Memory B cell (primary cell): ENCODE data around the gene SCAMP2.

ENCODE experiments used
- ATAC-seq: fragments of 150-1000 bp; cut with Tn5 transposase; 2 replicates; pipeline ENCODE4 v1.10.0; 2021; ENCODE audit warnings: low read depth, mild to moderate bottlenecking, moderate library complexity
- DNase-seq, 2 donors: peaks; one replicate each; pipeline ENCODE4 v3.0.0; 2022; ENCODE audit warnings: low spot score in 2 of 2
- H3K27ac Mint-ChIP-seq: one replicate; pipeline ENCODE4 v1.8.0; 2022; ENCODE audit warnings: mild to moderate bottlenecking, moderate library complexity, mixed read lengths
- H3K27me3 Mint-ChIP-seq: one replicate; pipeline ENCODE4 v1.8.0; 2022; ENCODE audit warnings: mixed read lengths
- H3K36me3 Mint-ChIP-seq: one replicate; pipeline ENCODE4 v1.8.0; 2022; ENCODE audit warnings: mild to moderate bottlenecking, mixed read lengths
- H3K4me1 Mint-ChIP-seq: one replicate; pipeline ENCODE4 v1.8.0; 2022; ENCODE audit warnings: mixed read lengths
- H3K4me3 Mint-ChIP-seq: one replicate; pipeline ENCODE4 v1.8.0; 2022; ENCODE audit warnings: mild to moderate bottlenecking, moderate library complexity, mixed read lengths
- H3K9me3 Mint-ChIP-seq: one replicate; pipeline ENCODE4 v1.8.0; 2022; ENCODE audit warnings: mixed read lengths

SCAMP2 gene

GRCh38 chr15:74832826-74833225 is 40.3 kb downstream of the SCAMP2 start:
- H3K27me3 Mint-ChIP-seq, result peaks cover 2% of the 10 kb centered on the region
- H3K9me3 Mint-ChIP-seq, result no peaks in the 10 kb centered on the region

GRCh38 chr15:74831813-74832495 is 41.2 kb downstream of the SCAMP2 start:
- DNase-seq (no peak), ATAC-seq (no peak)
- Mint-ChIP-seq H3K27me3 (peaks cover 4% of the 10 kb centered on the region), H3K27ac (no peak overlapping the region), H3K4me3 (no peak overlapping the region), H3K4me1 (peaks cover 8% of the 10 kb centered on the region), H3K9me3 (no peaks in the 10 kb centered on the region), H3K36me3 (no peaks in the 10 kb centered on the region)

More at GRCh38 chr15:74832826-74833225, 40.3 kb downstream of the SCAMP2 start:
- DNase-seq, result no peak
- ATAC-seq, result no peak
- Mint-ChIP-seq H3K36me3 (no peaks in the 10 kb centered on the region), H3K4me3 (no peak overlapping the region), H3K4me1 (peaks cover 8% of the 10 kb centered on the region), H3K27ac (no peak overlapping the region)

- H3K4me1 Mint-ChIP-seq, result peaks cover 11% of the 10 kb centered on the region
Measured at GRCh38 chr15:74830868-74831267, 42.3 kb downstream of the SCAMP2 start.

GRCh38 chr15:74829991-74830390 is 43.2 kb downstream of the SCAMP2 start:
- DNase-seq (no peak), ATAC-seq (no peak)
- H3K4me1 Mint-ChIP-seq, result peaks cover 9% of the 10 kb centered on the region
- no peak overlapping the region for H3K27ac Mint-ChIP-seq
- no peaks in the 10 kb centered on the region for H3K36me3 Mint-ChIP-seq
- no peaks in the 10 kb centered on the region for H3K9me3 Mint-ChIP-seq
- H3K27me3 Mint-ChIP-seq, result peaks cover 4% of the 10 kb centered on the region
- no peak overlapping the region for H3K4me3 Mint-ChIP-seq

More at GRCh38 chr15:74830868-74831267, 42.3 kb downstream of the SCAMP2 start:
- DNase-seq (no peak), ATAC-seq (no peak)
- H3K36me3 Mint-ChIP-seq, result no peaks in the 10 kb centered on the region
- peaks cover 4% of the 10 kb centered on the region for H3K27me3 Mint-ChIP-seq
- H3K9me3 Mint-ChIP-seq, result no peaks in the 10 kb centered on the region
- no peak overlapping the region for H3K27ac Mint-ChIP-seq
- H3K4me3 Mint-ChIP-seq, result no peak overlapping the region

- Mint-ChIP-seq H3K4me3 (no peak overlapping the region), H3K9me3 (no peaks in the 10 kb centered on the region), H3K27ac (no peak overlapping the region), H3K4me1 (peaks cover 11% of the 10 kb centered on the region), H3K36me3 (no peaks in the 10 kb centered on the region), H3K27me3 (peaks cover 4% of the 10 kb centered on the region)
- DNase-seq, result no peak
- no peak for ATAC-seq
Measured at GRCh38 chr15:74829486-74829885, 43.7 kb downstream of the SCAMP2 start.

- Mint-ChIP-seq H3K36me3 (no peaks in the 10 kb centered on the region), H3K4me3 (no peak overlapping the region), H3K9me3 (no peaks in the 10 kb centered on the region), H3K27ac (no peak overlapping the region), H3K4me1 (peaks cover 11% of the 10 kb centered on the region), H3K27me3 (peaks cover 4% of the 10 kb centered on the region)
- no peak for ATAC-seq
- DNase-seq, result no peak
Measured at GRCh38 chr15:74828835-74829234, 44.3 kb downstream of the SCAMP2 start.

GRCh38 chr15:74827614-74828013 is 45.6 kb downstream of the SCAMP2 start:
- ATAC-seq (no peak), DNase-seq (no peak)
- Mint-ChIP-seq H3K27me3 (peaks cover 4% of the 10 kb centered on the region), H3K4me1 (peaks cover 6% of the 10 kb centered on the region), H3K4me3 (no peak overlapping the region), H3K36me3 (no peaks in the 10 kb centered on the region), H3K27ac (no peak overlapping the region), H3K9me3 (no peaks in the 10 kb centered on the region)

GRCh38 chr15:74826921-74827320 is 46.2 kb downstream of the SCAMP2 start:
- Mint-ChIP-seq H3K27me3 (peaks cover 4% of the 10 kb centered on the region), H3K27ac (no peak overlapping the region)
- no peak for ATAC-seq

GRCh38 chr15:74826364-74826819 is 46.8 kb downstream of the SCAMP2 start, which contains the start of gene CPLX3:
Gene CPLX3 (plus strand): TSS chr15:74826627. CDS start chr15:74826704, 77 bp downstream.
- Mint-ChIP-seq H3K4me3 (no peak within 1 kb of the TSS), H3K27me3 (peaks cover 4% of the 10 kb centered on the region), H3K4me1 (peaks cover 10% of the 10 kb centered on the region), H3K9me3 (no peaks in the 10 kb centered on the region), H3K27ac (no peak within 1 kb of the TSS), H3K36me3 (no peaks in the 10 kb centered on the region)
- peak; percentile 67 for ATAC-seq
- peak; percentile 40 to 63 for DNase-seq

More at GRCh38 chr15:74826921-74827320, 46.2 kb downstream of the SCAMP2 start:
- DNase-seq, result no peak
- peaks cover 6% of the 10 kb centered on the region for H3K4me1 Mint-ChIP-seq
- H3K9me3 Mint-ChIP-seq, result no peaks in the 10 kb centered on the region
- no peaks in the 10 kb centered on the region for H3K36me3 Mint-ChIP-seq
- H3K4me3 Mint-ChIP-seq, result no peak overlapping the region

GRCh38 chr15:74825866-74826265 is 47.3 kb downstream of the SCAMP2 start:
- ATAC-seq, result no peak
- no peak for DNase-seq
- Mint-ChIP-seq H3K27ac (no peak overlapping the region), H3K36me3 (no peaks in the 10 kb centered on the region), H3K4me1 (peaks cover 15% of the 10 kb centered on the region), H3K4me3 (no peak overlapping the region), H3K27me3 (peaks cover 4% of the 10 kb centered on the region), H3K9me3 (no peaks in the 10 kb centered on the region)

GRCh38 chr15:74824976-74825375 is 48.2 kb downstream of the SCAMP2 start:
- no peak overlapping the region for H3K27ac Mint-ChIP-seq
- peaks cover 4% of the 10 kb centered on the region for H3K27me3 Mint-ChIP-seq
- H3K4me3 Mint-ChIP-seq, result no peak overlapping the region
- DNase-seq (no peak), ATAC-seq (no peak)
- peaks cover 23% of the 10 kb centered on the region for H3K4me1 Mint-ChIP-seq
- H3K36me3 Mint-ChIP-seq, result no peaks in the 10 kb centered on the region
- H3K9me3 Mint-ChIP-seq, result no peaks in the 10 kb centered on the region

- Mint-ChIP-seq H3K4me1 (peaks cover 35% of the 10 kb centered on the region), H3K4me3 (no peak overlapping the region), H3K27me3 (peaks cover 4% of the 10 kb centered on the region), H3K27ac (no peak overlapping the region), H3K9me3 (no peaks in the 10 kb centered on the region), H3K36me3 (no peaks in the 10 kb centered on the region)
- DNase-seq (no peak), ATAC-seq (no peak)
Measured at GRCh38 chr15:74823324-74823723, 49.8 kb downstream of the SCAMP2 start.

- Mint-ChIP-seq H3K27me3 (peaks cover 3% of the 10 kb centered on the region), H3K9me3 (no peaks in the 10 kb centered on the region), H3K4me3 (no peak overlapping the region), H3K36me3 (no peaks in the 10 kb centered on the region), H3K4me1 (peaks cover 41% of the 10 kb centered on the region), H3K27ac (no peak overlapping the region)
- DNase-seq, result no peak
- ATAC-seq, result no peak
Measured at GRCh38 chr15:74822233-74822632, 50.9 kb downstream of the SCAMP2 start.

- Mint-ChIP-seq H3K27ac (no peak overlapping the region), H3K27me3 (peaks cover 3% of the 10 kb centered on the region), H3K4me1 (peaks cover 45% of the 10 kb centered on the region), H3K36me3 (no peaks in the 10 kb centered on the region), H3K4me3 (no peak overlapping the region), H3K9me3 (no peaks in the 10 kb centered on the region)
- no peak for DNase-seq
- no peak for ATAC-seq
Measured at GRCh38 chr15:74821790-74822158, 51.4 kb downstream of the SCAMP2 start.
